Stimulated activated naive CD8-positive, alpha-beta T cell treated with anti-CD3 and anti-CD28 coated beads, Interleukin-15, amount 100 ng/mL, for 72 hours (primary cell): Measurements from ENCODE around the gene L1CAM.

Experiments
- ATAC-seq: fragments of 150-1000 bp; cut with Tn5 transposase; 2 replicates; pipeline ENCODE4 v1.10.0; 2021; ENCODE audit warnings: mild to moderate bottlenecking, moderate library complexity
- DNase-seq, 2 donors: peaks; one replicate each; pipeline ENCODE4 v3.0.0; 2021 to 2022
- H3K27ac Mint-ChIP-seq, 2 donors: one replicate each; pipeline ENCODE4 v1.8.0; 2022; ENCODE audit warnings: mild to moderate bottlenecking in 2 of 2, mixed read lengths in 2 of 2, moderate library complexity in 2 of 2
- H3K27me3 Mint-ChIP-seq: one replicate; pipeline ENCODE4 v1.8.0; 2022; ENCODE audit warnings: mixed read lengths
- H3K4me1 Mint-ChIP-seq: one replicate; pipeline ENCODE4 v1.8.0; 2022; ENCODE audit warnings: mild to moderate bottlenecking, mixed read lengths
- H3K4me3 Mint-ChIP-seq, 2 donors: one replicate each; pipeline ENCODE4 v1.8.0; 2022; ENCODE audit warnings: mild to moderate bottlenecking in 2 of 2, mixed read lengths in 2 of 2, moderate library complexity in 1 of 2
- H3K9me3 Mint-ChIP-seq, 2 donors: one replicate each; pipeline ENCODE4 v1.8.0; 2022; ENCODE audit warnings: mixed read lengths in 2 of 2

L1CAM gene

GRCh38 chrX:153877571-153878261 is 8.3 kb downstream of the L1CAM start:
- Mint-ChIP-seq H3K9me3 (no peaks in the 10 kb centered on the region), H3K27me3 (peaks cover 67% of the 10 kb centered on the region), H3K4me1 (peaks cover 29% of the 10 kb centered on the region), H3K4me3 (peak overlapping the region in 1 of 2 donors; percentile 54), H3K27ac (no peak overlapping the region)
- no peak for ATAC-seq
- no peak for DNase-seq

DNA sequence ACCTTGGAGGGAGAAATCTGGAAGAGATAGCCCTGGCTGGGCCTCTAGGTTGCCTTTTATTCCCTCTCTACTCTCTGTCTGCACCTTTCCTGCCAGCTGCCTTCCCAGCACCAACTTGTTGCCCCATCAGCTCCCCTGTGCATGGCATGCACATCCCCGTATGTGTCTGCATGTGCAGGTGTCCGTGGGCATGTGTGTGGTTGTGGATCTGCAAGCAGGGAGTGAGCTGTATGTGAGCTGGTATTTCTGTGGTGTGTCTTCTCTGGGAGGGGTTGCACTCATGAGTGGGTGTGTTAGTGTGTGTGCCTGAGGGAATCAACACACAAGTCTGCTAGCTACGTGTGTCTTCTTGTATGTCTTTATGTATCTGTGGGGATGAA is 9.9 kb downstream of the L1CAM start:
- H3K4me1 Mint-ChIP-seq: peaks cover 29% of the 10 kb centered on the region
- DNase-seq: no peak
- no peak overlapping the region for H3K4me3 Mint-ChIP-seq
- H3K27me3 Mint-ChIP-seq: peaks cover 65% of the 10 kb centered on the region
- ATAC-seq: no peak
- H3K27ac Mint-ChIP-seq: no peak overlapping the region
- H3K9me3 Mint-ChIP-seq: no peaks in the 10 kb centered on the region

DNA sequence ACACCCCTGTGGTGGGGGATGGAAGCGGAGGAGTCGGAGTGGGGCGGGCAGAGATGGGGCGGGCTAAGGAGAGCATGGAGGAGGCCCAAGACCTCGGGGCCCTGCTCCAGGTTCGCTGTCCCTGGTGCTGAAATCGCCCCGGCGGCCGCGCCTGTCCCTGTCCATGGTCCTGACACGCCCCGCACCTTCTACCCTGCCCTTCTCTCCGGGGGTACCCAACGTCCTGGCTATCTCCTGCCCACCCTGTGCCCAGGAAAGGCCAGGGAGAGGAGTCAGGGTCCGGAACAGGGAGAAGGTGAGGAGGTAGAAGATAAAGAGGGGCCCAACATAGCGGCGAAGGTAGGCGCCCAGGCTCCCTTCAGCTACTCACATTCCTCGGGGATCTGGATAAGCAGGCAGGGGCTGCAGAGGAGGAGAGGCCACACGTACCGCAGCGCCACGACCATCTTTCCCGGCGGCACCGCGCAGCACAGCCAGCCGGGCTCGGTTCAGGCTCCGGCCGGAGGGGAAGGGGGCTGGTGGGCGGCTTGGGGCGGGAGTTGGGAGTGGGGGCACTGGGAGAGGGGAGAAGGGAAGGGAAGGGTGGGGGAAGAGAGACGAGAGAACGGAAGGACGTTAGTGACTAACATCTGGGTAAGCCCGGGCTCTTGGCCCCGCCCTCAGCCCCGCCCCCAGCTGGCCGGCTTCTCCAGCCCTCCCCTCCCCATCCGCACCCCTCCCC is 10.4 kb downstream of the L1CAM start:
- Mint-ChIP-seq H3K27ac (peak overlapping the region in 1 of 2 donors; percentile 6), H3K9me3 (no peaks in the 10 kb centered on the region), H3K4me3 (no peak overlapping the region), H3K27me3 (peaks cover 60% of the 10 kb centered on the region), H3K4me1 (peaks cover 29% of the 10 kb centered on the region)
- ATAC-seq: peak; percentile 55
- DNase-seq: peak; percentile 49 to 71

DNA sequence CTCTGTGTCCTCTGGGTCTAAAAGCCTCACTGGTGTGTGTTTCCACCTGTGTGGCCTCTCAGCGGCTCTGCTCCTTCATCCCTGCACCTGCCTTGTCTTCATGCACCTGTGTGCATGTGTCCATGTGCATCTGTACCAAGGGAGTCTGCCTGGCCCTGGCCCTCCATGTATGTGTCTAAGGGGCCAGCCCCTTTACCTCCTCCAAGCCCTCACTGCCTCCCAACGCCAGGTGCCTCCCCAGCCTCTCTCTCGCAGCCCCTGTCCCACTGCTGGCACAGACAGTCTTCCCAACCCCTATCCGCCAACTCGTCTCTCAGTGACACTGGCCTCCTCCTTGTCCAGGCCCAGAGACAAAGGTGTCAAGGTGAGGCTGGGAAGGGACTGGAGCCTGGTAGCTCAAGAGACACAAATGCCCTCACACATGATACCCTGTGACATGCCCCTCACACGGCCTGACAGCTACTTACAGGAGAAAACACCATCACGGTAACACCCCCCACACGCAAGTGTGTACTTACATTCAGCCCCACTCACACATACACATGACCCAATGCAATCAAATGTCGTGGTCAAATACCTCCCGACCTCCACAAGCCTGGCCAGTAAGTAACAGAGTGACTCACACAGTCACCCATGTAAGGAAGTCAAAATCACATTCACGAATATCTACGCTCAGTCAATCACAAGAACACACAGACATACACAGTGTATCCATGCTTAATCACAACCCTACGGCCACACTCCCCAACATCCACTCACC is 11.4 kb downstream of the L1CAM start:
- Mint-ChIP-seq H3K4me1 (peaks cover 23% of the 10 kb centered on the region), H3K4me3 (no peak overlapping the region)

DNA sequence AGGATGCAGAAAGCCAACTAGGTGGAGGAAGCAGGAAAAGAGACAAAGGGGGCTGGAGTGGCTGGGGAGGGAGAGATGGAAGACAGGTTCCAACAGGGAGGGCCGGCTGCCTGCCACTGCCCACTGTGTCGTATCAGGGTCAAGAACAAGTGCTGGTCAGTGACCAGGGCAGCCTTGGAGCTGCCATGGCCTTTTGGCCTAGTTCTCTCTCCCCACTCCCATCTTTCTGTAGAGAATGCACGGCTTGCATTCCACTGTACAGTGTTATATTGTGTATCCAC is 11.9 kb downstream of the L1CAM start:
- Mint-ChIP-seq H3K9me3 (no peaks in the 10 kb centered on the region), H3K4me1 (peaks cover 18% of the 10 kb centered on the region), H3K4me3 (no peak overlapping the region), H3K27me3 (peaks cover 49% of the 10 kb centered on the region), H3K27ac (no peak overlapping the region)
- no peak for ATAC-seq
- no peak for DNase-seq

More for the DNA sequence above, 11.4 kb downstream of the L1CAM start:
- Mint-ChIP-seq H3K9me3 (no peaks in the 10 kb centered on the region), H3K27ac (no peak overlapping the region), H3K27me3 (peaks cover 55% of the 10 kb centered on the region)
- no peak for DNase-seq
- no peak for ATAC-seq

DNA sequence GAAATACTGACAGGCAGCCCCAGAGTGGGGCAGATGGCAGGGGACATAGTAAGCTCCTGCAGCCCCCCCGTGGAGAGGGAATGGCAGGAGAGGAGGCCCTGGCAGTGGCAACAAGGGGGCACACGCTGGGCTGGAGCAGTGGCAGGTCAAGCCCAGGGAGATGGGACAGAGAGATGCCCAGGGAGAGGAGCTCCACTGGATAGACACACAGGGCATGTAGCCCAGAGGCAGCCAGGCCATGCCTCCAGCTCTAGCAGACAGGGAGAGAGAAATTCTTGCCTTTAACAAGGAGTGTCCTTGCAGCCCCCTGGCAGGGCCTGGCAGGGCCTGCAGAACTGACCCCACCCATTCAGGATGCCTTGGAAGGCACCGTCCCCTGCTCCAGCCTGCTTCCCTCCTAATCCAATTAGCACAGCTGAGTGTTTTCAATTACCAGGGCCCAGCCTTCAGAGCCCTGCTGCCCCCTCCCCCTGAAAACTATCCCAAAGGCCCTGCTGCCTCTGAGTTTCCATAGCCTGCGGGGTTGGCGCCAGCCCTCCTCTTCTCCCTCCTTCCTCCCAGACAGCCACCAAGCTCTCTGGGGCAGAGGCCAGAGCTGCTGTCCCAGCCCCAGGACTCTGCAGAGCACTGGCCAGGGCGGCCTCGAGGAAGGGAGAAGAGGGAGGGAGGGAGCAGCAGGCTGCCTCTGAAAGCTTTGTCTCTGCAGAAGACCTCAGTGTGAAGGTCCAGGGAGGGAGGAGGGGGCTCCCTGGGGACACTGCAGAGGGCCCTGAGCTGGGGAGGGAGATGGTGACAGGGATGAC is 12.5 kb downstream of the L1CAM start:
- Mint-ChIP-seq H3K27me3 (peaks cover 44% of the 10 kb centered on the region), H3K4me3 (no peak overlapping the region), H3K27ac (no peak overlapping the region), H3K4me1 (peaks cover 13% of the 10 kb centered on the region), H3K9me3 (no peaks in the 10 kb centered on the region)
- DNase-seq (no peak), ATAC-seq (no peak)

DNA sequence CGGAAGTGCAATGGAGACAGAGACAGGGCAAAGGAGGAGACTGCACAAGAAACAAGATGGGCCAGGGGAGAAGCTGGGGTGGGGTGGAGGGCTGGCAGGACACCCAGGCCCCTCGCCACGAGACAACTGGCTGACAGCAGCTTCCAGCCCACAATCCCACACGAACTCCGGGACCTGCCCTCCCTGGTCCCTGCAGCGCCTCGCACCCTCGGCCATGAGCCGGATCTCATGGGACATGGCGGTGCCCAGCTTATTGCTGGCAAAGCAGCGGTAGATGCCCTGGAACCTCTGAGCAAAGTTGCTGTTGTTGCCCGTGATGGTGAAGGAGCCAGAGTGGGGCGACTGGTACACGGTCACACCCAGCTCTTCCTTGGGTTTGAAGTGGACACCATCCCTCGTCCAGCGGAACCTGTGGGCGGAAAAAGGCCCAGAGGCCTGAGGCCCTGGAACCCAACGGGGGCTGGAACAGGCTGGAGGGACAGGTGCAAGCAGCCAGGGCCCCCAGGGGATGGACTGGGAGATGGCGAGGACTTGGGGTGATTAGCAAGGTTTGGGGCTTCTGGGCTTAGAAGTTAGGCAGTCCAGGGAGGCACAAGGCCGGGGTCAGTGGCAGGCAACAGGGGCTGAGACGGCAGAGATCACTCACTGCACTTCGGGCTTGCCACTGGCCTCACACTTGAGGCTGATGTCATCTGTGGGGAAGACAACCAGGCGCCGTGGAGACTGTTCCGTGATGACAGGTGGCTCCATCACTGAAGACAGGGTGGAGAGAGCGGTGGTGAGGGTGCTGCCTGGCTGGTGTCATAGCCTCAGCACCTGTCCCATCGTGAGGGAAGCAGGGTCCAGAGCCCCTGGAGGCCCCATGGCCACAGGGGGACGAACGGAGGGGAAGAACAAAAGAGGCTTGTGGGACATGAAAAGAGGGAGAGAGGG is 13.8 kb downstream of the L1CAM start:
- H3K9me3 Mint-ChIP-seq: no peaks in the 10 kb centered on the region
- ATAC-seq: no peak
- H3K27me3 Mint-ChIP-seq: peaks cover 36% of the 10 kb centered on the region
- no peak overlapping the region for H3K4me3 Mint-ChIP-seq
- H3K4me1 Mint-ChIP-seq: no peaks in the 10 kb centered on the region
- no peak for DNase-seq
- no peak overlapping the region for H3K27ac Mint-ChIP-seq

DNA sequence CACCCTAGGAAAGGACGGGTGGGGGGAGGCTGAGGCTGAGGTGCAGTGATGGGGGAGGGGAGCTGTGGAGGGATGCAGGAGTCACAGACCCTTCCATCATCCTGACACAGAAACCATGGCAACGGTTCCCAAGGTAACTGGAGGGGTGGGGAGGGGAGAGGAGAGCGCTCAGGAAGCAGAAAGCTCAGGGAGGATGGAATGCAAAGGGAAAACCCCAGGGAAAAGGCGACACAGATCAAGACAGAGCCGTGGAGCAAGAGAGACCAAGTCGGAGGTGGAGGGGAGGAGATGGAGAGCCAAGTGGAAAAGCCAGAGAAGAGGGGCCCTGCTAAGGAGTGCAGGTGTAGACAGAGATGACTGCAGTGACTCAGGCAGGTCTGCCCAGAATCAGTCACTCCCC is 14.5 kb downstream of the L1CAM start:
- Mint-ChIP-seq H3K27me3 (peaks cover 35% of the 10 kb centered on the region), H3K4me1 (no peaks in the 10 kb centered on the region), H3K27ac (no peak overlapping the region), H3K9me3 (no peaks in the 10 kb centered on the region), H3K4me3 (no peak overlapping the region)
- ATAC-seq (no peak), DNase-seq (no peak)

DNA sequence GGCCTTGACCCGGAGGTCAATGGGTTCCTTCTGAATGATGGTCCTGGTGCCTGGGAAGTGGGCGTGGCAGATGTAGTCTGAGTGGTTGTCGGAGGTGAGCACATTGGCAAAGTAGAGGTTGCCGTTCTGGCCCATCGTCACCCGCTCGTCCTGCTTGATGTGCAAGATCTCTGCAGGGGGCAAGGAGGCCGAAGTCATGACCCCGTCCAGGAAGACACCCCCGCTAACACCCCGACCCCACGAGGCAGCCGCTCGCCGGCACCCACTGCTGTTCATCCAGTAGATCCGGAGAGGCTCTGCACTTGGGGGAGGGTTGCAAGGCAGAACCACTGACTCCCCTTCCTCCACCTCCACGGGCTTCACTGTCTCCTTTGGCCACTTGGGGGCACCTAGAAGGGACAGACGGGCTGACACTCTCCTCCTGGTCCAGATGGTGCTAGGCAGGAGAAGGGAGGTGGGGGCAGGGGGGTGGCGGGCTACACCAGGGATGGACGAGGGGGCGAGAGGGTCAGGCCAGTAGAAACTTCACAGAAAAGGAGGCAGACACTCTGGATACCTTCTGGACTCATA is 15.1 kb downstream of the L1CAM start:
- Mint-ChIP-seq H3K4me3 (no peak overlapping the region), H3K27ac (no peak overlapping the region), H3K27me3 (peaks cover 29% of the 10 kb centered on the region), H3K9me3 (no peaks in the 10 kb centered on the region), H3K4me1 (no peaks in the 10 kb centered on the region)
- DNase-seq: no peak
- ATAC-seq: no peak

- no peak overlapping the region for H3K4me3 Mint-ChIP-seq
- ATAC-seq (no peak), DNase-seq (no peak)
- H3K4me1 Mint-ChIP-seq: no peaks in the 10 kb centered on the region
- H3K27ac Mint-ChIP-seq: no peak overlapping the region
- no peaks in the 10 kb centered on the region for H3K9me3 Mint-ChIP-seq
- peaks cover 25% of the 10 kb centered on the region for H3K27me3 Mint-ChIP-seq
These were observed 15.7 kb downstream of the L1CAM start for GRCh38 chrX:153870288-153870690.

- H3K9me3 Mint-ChIP-seq: no peaks in the 10 kb centered on the region
- no peaks in the 10 kb centered on the region for H3K4me1 Mint-ChIP-seq
- ATAC-seq (no peak), DNase-seq (no peak)
- H3K4me3 Mint-ChIP-seq: no peak overlapping the region
- peaks cover 19% of the 10 kb centered on the region for H3K27me3 Mint-ChIP-seq
- no peak overlapping the region for H3K27ac Mint-ChIP-seq
These were observed 16.3 kb downstream of the L1CAM start for GRCh38 chrX:153869473-153870287.

GRCh38 chrX:153868576-153869472 is 17.1 kb downstream of the L1CAM start:
- ATAC-seq: no peak
- no peaks in the 10 kb centered on the region for H3K4me1 Mint-ChIP-seq
- no peak overlapping the region for H3K27ac Mint-ChIP-seq
- DNase-seq: no peak
- H3K27me3 Mint-ChIP-seq: peaks cover 14% of the 10 kb centered on the region
- no peak overlapping the region for H3K4me3 Mint-ChIP-seq
- H3K9me3 Mint-ChIP-seq: no peaks in the 10 kb centered on the region

GRCh38 chrX:153867671-153868070 is 18.3 kb downstream of the L1CAM start:
- no peaks in the 10 kb centered on the region for H3K9me3 Mint-ChIP-seq
- no peak for ATAC-seq
- no peak overlapping the region for H3K27ac Mint-ChIP-seq
- H3K4me3 Mint-ChIP-seq: no peak overlapping the region
- H3K4me1 Mint-ChIP-seq: no peaks in the 10 kb centered on the region
- no peak for DNase-seq
- peaks cover 8% of the 10 kb centered on the region for H3K27me3 Mint-ChIP-seq
